Lower leg skin (tissue), 3 donors: ENCODE data around the gene SEPHS1.

Source experiments
- CTCF ChIP-seq, 3 donors: fragments of 450-650 bp; IDR thresholded peaks; one replicate each; pipeline ENCODE4 v1.5.1; 2016; ENCODE audit warnings: antibody characterized with exemption in 3 of 3, mild to moderate bottlenecking in 3 of 3, moderate library complexity in 2 of 3
- POLR2A ChIP-seq, 2 donors: fragments of 450-650 bp; IDR thresholded peaks; one replicate each; pipeline ENCODE4 v1.6.1; 2016 to 2017; ENCODE audit warnings: antibody characterized with exemption in 2 of 2, mild to moderate bottlenecking in 1 of 2, moderate library complexity in 1 of 2

GRCh38 chr10:13309792-13310191 lies 38.3 kb downstream of the SEPHS1 start:
- no peak for TF ChIP-seq CTCF (IDR thresholded peaks at IDR 0.05)
- no peak for TF ChIP-seq POLR2A (IDR thresholded peaks at IDR 0.05)
